Measurements from ENCODE around the gene TMEM145. TPM values are rescaled to one million over a fixed set of nuclear protein-coding genes. Genes with fewer than 3 reads are reported as not detected.

TMEM145 gene
- total and polyA plus RNA-seq, 10 of the 15 experiments (the other 5 are each of a cell fraction or from before 2014, with no cell fraction given) = 0.04 to 0.97 (median 0.16) TPM; not detected in 4

GRCh38 chr19:42281146-42281826, 31.8 kb upstream of the TMEM145 start:
- Histone ChIP-seq H3K4me1 (ENCODE audit: control insufficient read depth, insufficient read depth, low read length) (peaks cover 56% of the 10 kb centered on the region), H2AFZ (ENCODE audit: control insufficient read depth, low read depth, low read length) (no peak overlapping the region), H3K9ac (ENCODE audit: control insufficient read depth, insufficient read depth, low read length) (peak overlapping the region; percentile 59), H4K20me1 (ENCODE audit: control insufficient read depth, insufficient read depth) (no peaks in the 10 kb centered on the region; the same call in 1 of the 2 replicates), H3K9me3 (replicated peaks; ENCODE audit: control insufficient read depth, insufficient read depth, low read length) (no peaks in the 10 kb centered on the region), H3K4me2 (ENCODE audit: control insufficient read depth, insufficient read depth) (peak overlapping the region; percentile 97), H3K27ac (ENCODE audit: control insufficient read depth, insufficient read depth) (peak overlapping the region; percentile 45), H3K4me3 (peak overlapping the region; percentile 64; the same call in 1 of the 2 replicates), H3K36me3 (ENCODE audit: control insufficient read depth in 2 of 2, insufficient read depth in 2 of 2, low read length in 1 of 2) (no peaks in the 10 kb centered on the region), H3K27me3 (replicated peaks in 1 of 2; ENCODE audit: control insufficient read depth in 2 of 2, insufficient read depth in 2 of 2, low read length in 1 of 2) (no peaks in the 10 kb centered on the region), H3K79me2 (ENCODE audit: control insufficient read depth, insufficient read depth, low read length) (peaks cover 40% of the 10 kb centered on the region)
- 0% methylated on average over 17 of the region's 25 CpGs for WGBS (ENCODE audit: insufficient coverage, insufficient replicate concordance, low lambda C conversion rate, missing lambda C conversion rate)
- BruUV-seq (replicated peaks) = no TSS peak
- ChIA-PET POLR2A (interaction anchor here (0.6 to 5.1 kb wide), 5 partner anchors 29 to 152 kb away, joined by 3 to 51 read pairs (median 4); partner anchors contain the start of gene GSK3A), CTCF (interaction anchor here (2.4 to 6.7 kb wide), 2 partner anchors 15 to 37 kb away, joined by 6 to 111 read pairs; partner anchors contain the start of gene GSK3A), SMC1A (ENCODE audit: uncharacterized antibody, unreplicated experiment) (interaction anchor here (0.7 to 5.1 kb wide), 5 partner anchors 15 to 80 kb away, joined by 3 to 70 read pairs (median 4); partner anchors contain the start of gene GSK3A), RAD21 (ENCODE audit: unreplicated experiment) (interaction anchor here (0.7 to 5.5 kb wide), 6 partner anchors 11 to 149 kb away, joined by 3 to 82 read pairs (median 6); partner anchors contain the start of genes CIC, GSK3A, PAFAH1B3 and POU2F2)
- TF ChIP-seq ZBTB33 (IDR thresholded peaks at IDR 0.05) = no peak
- TF ChIP-seq LARP7 (IDR thresholded peaks at IDR 0.05) = 0 out of 2 replicates have a peak, but pooled peaks have one; percentile 21
- no peak for TF ChIP-seq NR2F1 (conservative IDR thresholded peaks at IDR 0.05)
- no peak for TF ChIP-seq TCF7 (IDR thresholded peaks at IDR 0.05; ENCODE audit: borderline replicate concordance)
- TF ChIP-seq CTCF (IDR thresholded peaks at IDR 0.05 in 2 of 3, conservative IDR thresholded peaks at IDR 0.05 in 1 of 3; ENCODE audit: control insufficient read depth in 2 of 3, extremely low read depth in 1 of 3, insufficient read depth in 1 of 3, low read depth in 3 of 3, low read length in 3 of 3) = 0 out of 6 replicates have a peak, but pooled peaks of 1 of the 3 experiments have one; percentile 25
- TF ChIP-seq EED (IDR thresholded peaks at IDR 0.05; ENCODE audit: low read depth) = no peak
- no peak for FAIRE-seq
- peak; percentile 7 for ATAC-seq
- in situ Hi-C loops (cut with MboI) (no loop called here), intact Hi-C loops (cut with micrococcal nuclease; ENCODE audit: unreplicated experiment) (loop anchor here (2.0 to 5.0 kb wide), 5 partner anchors 36 to 174 kb away; partner anchors contain the start of genes POU2F2 and ZNF526)
- DNase-seq (ENCODE audit: low read depth, low spot score) = no peak

Measured in GM12878 (cell line).